Mesenteric fat pad (tissue), 1 donor: Measurements from ENCODE around the gene CSF3R. TPM values are rescaled to one million over a fixed set of nuclear protein-coding genes. Genes with fewer than 3 reads are reported as not detected.
A peak's percentile ranks its signal among the peaks of the same experiment; 100 is the strongest.

Experiments
- DNase-seq: peaks from one replicate; pipeline ENCODE4 v3.0.0-alpha.2; 2020; ENCODE audit warnings: low spot score
- long read RNA-seq: library from polyadenylated mRNA; unstranded; transcript quantifications from one replicate; pipeline ENCODE4 v2.0.0, GENCODE V29; 2020
- total RNA-seq: library from RNA; stranded (reverse); fragmentation: NEBNext Ultra II Directional; extraction: Animal tissue kit (Norgen Biotek cat#: 25700); gene quantifications from one replicate; pipeline ENCODE4 v1.2.1, GENCODE V29; 2021
- donor health status: DM: yes; HTN: yes; CAD: no.

The CSF3R gene
- total RNA-seq: 82.0 TPM
- long read RNA-seq, transcript CSF3R-205 (17 exons, 3,373 nt): major isoform, 9 of 49 reads
- long read RNA-seq, transcript CSF3R-214 (4 exons, 928 nt): minor isoform, 7 of 49 reads
- long read RNA-seq, partial matches to known transcripts: 16 of 49 reads
- long read RNA-seq, other reads (novel, unspliced or antisense): 16 of 49 reads

DNA sequence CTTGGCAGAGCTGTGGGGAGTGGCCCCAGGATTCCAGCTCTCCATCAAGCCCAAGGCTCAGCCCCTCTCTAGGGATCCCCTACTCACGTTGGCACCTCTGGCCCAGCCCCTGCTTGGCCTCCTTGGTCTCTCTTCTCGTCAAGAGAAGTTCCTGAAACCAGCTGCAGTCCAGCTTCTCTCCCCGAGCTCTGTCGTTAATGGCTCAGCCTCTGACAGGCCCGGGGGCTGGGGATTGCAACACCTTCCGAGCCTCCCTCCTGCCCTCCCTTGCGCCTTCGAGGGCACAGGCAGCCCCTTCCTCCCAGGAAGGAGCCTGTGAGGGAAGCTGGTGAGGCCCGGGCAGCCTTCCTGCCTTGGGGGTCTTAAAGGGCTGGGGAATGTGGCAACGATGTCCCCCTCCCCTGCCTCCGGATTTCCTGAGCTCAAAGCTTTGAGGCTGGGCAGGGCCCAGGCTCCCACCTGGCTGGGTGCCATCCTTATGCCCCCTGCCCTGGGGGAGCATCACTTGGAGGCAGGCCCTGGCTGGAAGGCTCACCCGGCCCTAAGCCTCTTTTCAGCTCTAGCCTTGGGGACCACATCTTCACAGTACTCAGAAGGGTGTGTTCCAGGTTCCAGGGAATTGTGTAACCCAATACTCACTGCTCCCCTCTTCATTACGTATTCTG is at the start of gene CSF3R:
CSF3R (minus strand) TSS at position 190 of the 665 bp plus-strand sequence. CDS start 3,417 bp downstream, outside the sequence.
- DNase-seq: peak; percentile 85

DNA sequence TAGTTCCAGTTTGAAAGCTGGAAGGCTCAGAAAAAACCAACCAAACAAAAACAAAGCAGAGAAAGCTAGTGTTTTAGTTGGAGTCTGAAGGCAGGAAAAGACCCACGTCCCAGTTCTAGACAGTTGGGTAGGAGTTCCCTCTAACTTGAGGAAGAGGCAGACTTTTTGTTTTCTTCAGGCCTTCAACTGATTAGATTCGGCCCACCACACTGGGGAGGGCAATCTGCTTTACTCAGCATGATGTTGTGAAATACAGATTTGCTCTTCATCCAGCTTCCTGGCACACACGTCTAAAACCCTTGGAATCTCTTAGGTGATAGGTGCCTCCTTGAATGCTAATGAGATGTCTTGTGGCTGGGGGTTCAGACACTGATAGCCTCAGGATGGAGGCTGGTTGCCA is 49.1 kb upstream of the CSF3R start:
- peak; percentile 62 for DNase-seq

DNA sequence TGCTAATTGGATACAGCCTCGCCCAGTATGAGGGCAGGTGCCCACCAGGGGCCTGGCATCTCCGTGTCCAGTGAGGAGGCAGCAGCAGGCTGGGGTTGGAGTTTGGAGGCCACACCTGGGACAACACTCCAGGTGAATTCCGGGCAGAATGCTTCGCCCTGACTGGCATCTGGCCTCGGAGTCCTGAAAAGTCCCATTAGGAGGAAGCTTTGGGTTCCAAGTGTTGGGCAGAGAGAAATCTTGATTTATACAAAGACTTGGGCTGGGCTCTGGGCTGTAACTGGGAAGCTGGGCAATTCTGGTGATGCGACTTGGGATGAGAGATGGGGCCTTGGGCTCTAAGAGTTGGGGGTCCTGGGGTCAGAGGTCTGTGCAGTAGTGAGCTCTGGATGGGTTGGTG is 48.1 kb upstream of the CSF3R start:
- DNase-seq: peak; percentile 65

DNA sequence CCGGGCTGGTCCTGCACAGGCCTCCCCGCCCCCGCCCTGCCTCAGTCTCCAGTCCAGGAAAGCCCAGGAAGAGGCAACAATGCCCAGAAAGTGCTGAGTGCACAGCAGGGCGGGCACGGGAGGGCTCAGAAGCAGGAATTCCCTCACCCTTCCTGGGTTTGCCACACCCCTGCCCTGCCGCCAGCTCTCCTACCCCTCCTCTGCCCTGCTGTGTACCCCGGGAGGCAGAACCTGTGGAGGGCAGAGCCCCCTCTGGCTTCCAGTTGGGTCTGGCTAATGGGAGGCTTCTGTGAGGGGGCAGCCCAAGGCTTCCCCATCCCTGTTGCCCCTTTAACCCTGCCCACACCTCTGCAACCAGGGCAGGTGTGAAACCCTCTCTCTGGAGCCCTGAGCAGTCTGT is 47.5 kb upstream of the CSF3R start:
- DNase-seq: no peak

DNA sequence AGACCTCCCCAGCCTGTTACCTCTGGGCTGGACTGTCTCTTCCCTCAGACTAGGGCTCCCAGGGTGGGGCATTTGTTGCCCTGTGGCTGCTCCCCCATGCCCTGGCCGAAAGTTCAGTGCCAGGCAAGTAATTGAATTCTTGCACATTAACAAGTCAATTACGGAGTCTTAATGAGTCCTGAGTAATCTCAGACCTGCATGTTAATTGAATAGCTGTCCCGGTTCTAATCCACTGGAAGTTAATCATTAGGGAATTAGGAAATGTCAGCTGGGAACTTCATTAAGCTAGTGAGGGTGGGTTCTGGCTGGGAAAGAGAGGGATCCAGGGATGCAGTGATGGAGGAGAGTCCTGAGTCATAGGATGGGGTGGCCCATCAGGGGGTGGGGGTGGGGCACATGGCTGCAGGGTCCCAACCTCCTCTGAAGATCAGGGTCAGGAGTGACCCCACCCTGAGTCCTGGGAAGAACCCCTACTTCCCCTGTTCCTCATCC is 47.1 kb upstream of the CSF3R start:
- DNase-seq: no peak

DNA sequence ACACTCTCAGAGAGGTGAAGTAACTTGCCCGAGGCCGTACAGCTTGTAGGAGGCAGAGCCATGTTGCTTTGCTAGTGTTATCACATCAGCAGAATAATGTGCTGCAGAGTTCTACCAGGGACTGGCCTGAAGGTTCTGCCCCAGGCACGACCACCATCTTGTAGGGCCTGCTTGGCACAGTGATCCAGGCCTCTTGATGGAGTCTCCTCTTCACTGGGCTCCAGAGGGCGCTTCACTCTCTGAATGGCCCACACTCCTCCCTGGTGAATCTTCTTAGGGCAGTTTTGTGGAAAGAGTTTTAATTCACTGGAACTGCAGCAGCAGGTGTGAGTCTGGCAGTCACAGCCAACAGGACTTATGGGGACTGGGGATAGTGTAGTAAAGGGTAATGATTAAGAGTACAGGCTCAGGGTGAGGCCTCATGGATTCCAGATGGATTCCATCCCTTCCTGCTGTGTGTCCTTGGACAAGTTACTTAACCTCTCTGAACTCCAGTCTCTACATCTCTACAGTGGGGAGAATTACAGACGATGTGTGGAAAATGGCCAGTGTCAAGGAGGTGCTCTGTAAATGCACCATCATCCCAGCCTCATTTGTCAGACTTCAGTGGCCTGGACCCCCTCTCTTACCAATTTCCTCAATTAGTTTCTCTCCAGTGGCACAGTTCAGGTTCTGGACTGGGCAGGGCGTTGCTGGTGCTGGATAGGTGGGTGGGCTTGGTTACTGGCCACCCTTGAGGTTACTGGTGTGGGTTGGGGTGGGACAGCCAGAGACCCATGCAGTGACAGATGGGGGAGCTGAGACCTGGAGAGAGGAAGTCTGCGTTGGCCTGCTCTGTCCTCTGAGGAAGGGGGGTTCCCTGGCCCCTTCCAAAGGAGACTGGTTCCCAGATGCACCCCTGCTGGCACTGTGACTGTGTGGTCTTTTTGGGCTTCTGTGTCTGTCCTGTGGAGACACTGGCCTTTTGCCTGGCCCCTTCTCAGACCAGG is 45.9 kb upstream of the CSF3R start:
- no peak for DNase-seq

DNA sequence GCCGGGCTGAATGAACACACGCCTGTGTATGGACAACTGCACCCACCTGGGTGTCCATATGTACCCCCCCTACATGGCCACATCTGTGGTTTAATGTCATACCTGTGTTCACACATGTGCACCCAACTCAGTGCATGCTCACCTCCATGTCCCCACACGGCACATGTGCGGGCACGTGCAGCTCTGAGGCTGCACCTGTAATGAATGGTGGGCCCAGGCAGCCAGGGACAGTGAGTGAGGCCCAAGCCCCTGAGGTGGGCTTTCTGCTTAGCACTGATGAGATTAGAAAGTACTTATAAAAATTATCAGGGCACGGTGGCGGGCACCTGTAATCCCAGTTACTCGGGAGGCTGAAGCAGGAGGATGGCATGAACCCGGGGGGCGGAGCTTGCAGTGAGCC is 42.5 kb upstream of the CSF3R start:
- DNase-seq: no peak

DNA sequence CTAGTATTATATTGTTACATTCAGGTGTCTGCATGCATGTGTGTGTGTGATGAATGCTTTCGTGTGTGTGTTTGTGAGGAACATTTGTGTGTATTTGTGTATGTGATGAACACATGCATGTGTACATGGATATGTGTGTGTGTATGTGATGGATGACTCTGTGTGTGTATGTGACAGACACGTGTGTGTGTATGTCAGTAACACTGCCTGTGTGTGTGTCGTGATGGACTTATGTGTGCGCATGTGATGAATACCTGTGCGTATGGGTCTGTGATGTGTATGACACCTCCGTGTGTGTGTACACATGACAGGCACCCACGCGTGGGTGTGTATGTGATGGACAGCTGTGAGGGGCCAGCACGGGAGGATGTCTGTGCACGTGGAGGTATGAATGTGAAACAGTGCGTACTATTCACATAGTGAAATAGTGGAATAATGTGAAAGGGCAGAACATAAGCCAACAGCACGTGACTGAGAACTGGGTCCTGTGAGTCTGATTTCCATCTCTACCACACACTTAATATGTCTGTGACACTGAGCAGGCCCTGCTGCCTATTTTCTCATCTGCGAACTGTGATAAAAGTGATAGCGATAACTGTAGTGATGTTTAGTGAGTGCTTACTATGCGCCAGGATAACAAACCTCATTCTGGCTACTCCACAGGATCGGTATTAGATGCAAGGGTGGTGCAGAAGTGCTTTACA is 41.8 kb upstream of the CSF3R start:
- no peak for DNase-seq

DNA sequence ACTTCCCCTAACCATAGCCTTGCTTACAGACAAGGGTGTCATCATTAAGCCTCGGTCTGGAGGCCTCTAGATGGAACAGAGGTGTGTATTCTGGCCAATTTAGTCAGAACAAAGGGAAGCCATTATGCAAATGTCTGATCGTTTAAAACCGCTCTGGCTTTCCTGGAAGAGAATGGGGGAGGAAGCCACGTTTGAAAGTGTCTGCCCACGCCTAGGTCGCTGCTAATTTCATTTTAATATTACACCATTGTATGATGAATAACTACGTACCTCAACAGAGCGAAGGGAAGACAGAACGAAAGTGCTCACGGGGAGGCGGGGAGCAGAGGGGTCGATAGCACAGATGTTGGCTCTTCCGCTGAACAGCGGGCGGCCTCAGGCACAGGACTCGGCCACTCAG is 41.1 kb upstream of the CSF3R start:
- DNase-seq: no peak

DNA sequence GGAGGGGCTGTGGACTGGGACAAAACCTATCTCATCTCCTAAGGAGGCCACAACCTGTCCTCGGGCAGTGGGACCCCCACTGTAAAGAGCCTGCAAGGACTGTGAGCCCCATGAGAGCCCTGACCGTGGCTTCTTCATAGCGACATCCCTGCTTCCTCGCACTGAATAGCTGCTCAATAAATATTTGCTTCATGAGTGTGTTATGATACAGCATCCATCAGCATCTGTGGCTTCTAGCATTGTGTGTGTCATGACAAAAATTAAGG is 40.5 kb upstream of the CSF3R start:
- no peak for DNase-seq

DNA sequence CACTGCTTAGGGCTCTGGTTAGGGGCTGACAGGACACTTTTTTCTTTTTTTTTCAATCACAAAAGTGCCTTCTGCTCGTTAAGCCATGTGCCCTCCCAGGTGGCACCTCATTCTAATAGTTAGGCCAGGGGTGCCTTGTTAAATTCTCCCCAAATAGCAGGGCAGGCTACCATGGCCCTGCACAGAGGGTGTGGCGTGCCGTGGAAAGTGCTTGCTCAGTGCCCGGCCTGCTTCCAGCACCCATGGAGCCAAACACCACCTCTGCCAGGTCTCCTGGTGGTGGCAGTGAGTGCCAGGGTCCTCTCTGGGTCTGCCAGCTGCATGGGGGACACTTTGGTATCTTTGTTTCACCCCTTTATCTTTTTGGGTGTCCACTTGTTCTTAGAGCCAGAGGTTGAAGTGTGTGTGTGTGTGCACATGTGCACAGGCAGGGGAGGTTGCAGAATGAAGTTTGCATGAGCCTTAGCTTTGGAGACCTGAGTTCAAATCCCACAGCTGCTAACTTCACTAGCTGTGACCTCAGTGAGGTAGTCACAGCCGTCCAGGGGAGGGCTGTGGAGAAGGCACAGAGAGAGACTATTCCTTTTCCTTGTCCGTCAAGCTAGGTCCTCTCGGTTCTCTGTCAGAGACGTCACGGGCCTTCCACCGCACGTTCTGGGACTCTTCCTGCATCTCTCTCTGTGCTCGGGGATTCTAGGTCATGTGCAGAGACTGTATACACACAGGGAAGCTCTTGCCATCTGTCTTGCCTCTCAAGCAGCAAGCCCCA is 39.9 kb upstream of the CSF3R start:
- DNase-seq: no peak

DNA sequence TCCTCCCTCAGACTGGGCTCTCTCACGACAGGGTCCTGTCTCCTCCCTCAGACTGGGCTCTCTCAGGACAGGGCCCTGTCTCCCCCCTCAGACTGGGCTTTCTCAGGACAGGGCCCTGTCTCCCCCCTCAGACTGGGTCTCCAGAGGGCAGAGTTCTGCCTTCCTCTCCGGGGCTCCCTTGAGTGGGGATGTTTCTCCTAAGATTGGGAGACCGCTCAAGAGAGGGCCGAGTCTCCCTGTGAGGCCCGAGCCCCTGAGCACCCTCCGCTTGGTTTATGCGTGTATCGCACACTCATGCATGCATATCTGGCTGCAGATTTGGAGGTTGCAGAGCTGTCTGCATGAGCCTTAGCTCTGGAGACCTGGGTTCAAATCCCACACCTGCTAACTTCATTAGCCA is 39.3 kb upstream of the CSF3R start:
- no peak for DNase-seq

DNA sequence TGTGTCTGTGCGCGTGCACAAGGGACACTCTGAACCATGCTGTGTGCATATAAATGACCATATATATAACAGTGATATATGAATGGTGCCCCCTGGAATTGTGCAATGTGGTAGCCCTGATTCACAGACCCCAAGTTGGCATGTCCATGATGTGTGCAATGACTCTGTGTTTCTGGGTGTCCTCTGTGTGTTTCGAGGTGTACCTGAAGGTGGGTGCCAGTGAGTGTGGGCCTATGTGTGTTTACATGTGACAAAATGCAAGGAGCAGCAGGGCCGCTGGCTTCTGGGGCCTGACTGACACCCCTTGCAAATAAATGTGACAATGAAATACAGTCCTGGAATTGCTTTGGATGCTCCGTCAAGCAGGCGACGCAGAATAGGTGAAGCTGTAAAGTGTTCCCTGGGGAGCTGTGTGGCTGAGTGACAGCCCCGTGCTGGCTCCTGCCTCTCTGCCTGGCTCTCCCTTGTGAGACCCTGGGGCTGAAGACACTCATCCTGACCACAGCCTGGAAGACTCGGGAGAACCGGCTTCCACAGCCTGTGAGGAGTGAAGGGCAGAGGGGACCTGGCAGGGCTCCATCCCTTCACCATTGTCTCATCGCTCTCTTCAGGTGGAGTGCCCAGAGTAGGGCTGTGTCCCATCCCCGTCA is 38.2 kb upstream of the CSF3R start:
- no peak for DNase-seq

DNA sequence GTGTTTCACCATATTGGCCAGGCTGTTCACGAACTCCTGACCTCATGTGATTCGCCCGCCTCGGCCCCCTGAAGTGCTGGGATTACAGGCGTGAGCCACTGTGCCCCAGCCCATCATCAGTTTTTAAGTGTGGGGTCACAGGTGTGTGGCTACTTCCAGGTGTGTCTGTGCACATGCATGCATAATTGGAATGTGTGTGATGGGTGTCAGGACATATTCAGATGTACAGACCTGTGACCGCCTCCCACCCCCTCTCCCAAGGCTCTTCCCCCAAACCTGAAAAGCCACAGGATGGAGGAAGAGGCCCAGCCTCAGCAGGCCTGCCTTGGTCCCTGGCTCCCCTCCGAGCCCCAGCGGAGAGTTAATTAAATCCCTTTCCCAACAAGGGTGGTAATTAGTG is 37.3 kb upstream of the CSF3R start:
- DNase-seq: no peak

DNA sequence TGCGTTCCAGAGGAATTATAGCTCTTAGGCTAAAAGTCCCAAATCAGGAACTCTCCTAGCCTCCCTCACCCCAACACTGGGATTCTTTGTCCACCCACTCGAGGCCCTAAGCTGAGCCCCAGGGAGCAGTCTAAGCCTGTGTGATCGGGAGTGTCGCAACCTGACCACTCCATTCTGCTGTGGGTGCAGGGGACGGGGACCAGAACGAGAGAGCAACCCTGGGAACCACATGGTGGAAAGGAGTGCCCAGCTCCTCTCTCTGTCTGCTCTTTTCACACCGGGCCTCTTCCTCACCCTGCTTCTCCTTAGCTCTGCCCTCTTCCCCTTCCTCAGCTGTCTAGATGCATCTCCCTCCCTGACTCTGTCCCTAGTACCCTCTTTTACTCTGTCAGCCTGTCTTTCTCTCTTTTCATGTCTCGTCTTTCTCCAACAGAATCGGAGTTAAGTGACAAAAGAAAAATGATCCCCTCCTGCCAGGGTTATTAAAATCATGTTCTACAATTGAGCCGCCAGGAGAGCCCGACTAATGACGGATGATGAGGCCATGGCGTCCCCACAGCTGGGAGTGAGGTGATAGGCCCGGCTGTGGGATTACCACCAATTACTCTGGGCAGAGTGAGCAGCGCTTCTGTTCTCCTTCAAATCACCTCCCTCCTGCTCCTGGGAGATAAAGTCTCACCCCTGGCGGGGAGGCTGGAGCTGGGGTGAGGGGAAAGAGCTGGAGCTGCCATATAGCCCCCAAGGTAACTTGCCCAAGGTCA is 34.5 kb upstream of the CSF3R start:
- DNase-seq: no peak

DNA sequence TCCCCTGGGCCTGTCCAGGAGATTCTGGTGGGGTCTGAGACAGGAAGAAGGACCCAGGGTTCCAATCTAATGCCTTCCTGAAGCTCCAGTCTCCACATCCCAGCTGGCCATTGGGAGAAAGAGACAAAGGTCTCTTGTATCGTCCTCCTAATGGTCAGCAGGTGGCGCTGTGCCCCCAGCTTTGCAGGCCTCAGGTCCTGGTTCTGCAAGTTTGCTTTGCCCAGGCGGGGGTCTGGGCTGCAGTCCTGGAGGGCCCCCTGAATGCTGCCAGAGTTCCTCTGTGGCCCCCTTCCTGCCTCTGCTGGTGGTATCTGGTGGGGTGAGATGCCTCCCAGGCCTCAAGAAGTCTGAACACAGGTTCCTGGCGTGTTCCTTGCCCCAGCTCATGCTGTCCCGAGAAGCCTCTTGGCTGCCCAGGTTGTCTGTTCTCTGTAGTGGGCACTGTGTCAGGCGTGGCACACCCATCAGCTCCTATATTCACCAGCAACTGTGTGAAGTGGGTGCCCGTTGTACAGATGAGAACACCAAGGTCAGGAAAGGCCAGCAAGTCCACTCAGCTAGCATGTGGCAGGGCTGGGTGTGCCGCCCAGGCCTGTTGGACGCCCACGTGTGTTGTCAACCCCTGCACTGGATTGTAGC is 33.8 kb upstream of the CSF3R start:
- DNase-seq: no peak

DNA sequence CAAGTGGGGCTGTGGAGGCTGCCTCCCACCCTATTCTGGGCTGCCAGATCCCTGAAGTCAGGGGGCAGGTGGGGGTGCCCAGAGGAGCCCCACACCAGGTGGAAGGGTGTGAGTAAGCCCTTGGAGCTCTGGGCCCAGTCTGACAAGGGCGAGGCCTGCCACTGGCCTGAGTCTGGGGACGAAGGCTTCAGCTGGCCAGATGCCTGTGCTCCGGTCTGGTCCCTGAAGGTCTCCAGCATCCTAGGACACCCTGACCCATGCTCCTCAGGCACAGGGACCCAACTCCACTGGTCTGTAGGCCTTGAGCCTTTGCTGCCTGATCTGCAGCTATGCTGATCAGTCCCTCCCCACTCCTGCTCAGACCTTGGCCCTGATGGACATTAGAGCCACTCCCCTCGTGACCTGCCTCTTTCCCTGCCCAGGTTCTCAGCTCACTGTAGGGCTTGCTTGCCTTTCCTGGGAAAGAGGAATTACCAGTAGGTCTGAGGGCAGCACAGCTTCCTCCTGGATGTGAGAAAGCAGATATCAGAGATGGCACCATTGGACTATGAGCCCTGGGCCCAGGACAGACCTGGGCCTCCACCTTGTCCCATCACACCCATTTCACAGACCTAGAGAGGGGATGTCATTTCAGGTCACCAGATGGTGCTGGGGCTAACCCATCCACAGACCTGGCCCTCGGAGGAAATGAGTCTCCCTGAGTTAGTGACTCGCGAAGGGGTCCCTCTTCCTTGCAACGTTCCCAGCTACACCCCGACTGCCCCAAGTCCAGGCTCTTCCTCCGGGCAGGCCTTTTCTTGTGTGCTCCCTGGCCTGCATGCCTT is 32.8 kb upstream of the CSF3R start:
- no peak for DNase-seq

DNA sequence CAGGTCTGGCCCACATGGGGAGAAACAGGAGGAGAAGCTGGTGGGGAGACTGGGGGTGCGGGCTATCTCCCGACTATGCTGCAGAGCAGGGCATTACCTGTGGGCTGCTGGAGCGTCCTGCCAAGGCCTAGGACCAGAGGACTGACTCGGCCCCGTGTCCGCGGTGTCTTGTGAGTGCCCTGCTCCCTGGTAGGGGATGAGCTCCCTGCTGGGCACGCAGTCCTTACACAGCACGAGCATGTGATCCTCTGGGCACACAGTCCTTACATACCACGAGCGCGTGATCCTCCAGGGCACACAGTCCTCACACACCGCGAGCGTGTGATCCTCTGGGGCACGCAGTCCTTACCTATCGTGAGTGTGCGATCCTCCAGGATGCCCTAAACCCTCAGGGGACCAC is 31.8 kb upstream of the CSF3R start:
- DNase-seq: peak; percentile 68
